Activated CD4-positive, alpha-beta T cell treated with anti-CD3 and anti-CD28 coated beads, Interleukin-2, amount 10 ng/mL, durations not matched to agents 7 days and 5 days (primary cell): ENCODE measurements around the gene HSD17B2. TPM values are rescaled to one million over a fixed set of nuclear protein-coding genes. Genes with fewer than 3 reads are reported as not detected.

Experiments
- CTCF ChIA-PET: fragments of 350-600 bp; sonication (Branson Sonifier 250); formaldehyde crosslinking; loops from one replicate; lab custom pipeline; 2021; ENCODE audit warnings: antibody characterized with exemption; lab: Charles Lee
- POLR2A ChIA-PET: fragments of 350-600 bp; sonication (Branson Sonifier 250); formaldehyde crosslinking; loops from one replicate; lab custom pipeline; 2021; ENCODE audit warnings: antibody characterized with exemption; lab: Charles Lee
- DNase-seq: peaks from one replicate; pipeline ENCODE4 v3.0.0-alpha.2; 2020
- H3K27ac Mint-ChIP-seq: one replicate; pipeline ENCODE4 v1.8.0; 2021; ENCODE audit warnings: mild to moderate bottlenecking, moderate library complexity, mixed read lengths
- H3K27me3 Mint-ChIP-seq: one replicate; pipeline ENCODE4 v1.8.0; 2021; ENCODE audit warnings: mixed read lengths
- H3K36me3 Mint-ChIP-seq: one replicate; pipeline ENCODE4 v1.8.0; 2021; ENCODE audit warnings: low read depth, mixed read lengths
- H3K4me1 Mint-ChIP-seq: one replicate; pipeline ENCODE4 v1.8.0; 2021; ENCODE audit warnings: mixed read lengths
- H3K4me3 Mint-ChIP-seq: one replicate; pipeline ENCODE4 v1.8.0; 2021; ENCODE audit warnings: mild to moderate bottlenecking, moderate library complexity, mixed read lengths
- H3K9me3 Mint-ChIP-seq: one replicate; pipeline ENCODE4 v1.8.0; 2021; ENCODE audit warnings: mixed read lengths
- total RNA-seq, 2 experiments: library from RNA; stranded (reverse); gene quantifications; one replicate each; pipeline ENCODE4 v1.2.3, GENCODE V29; 2021

Gene HSD17B2
- total RNA-seq, 2 experiments from 2014 or later = not detected

- H3K36me3 Mint-ChIP-seq = no peaks in the 10 kb centered on the region
- POLR2A ChIA-PET = no interaction called here
- H3K4me3 Mint-ChIP-seq = no peak overlapping the region
- H3K27ac Mint-ChIP-seq = no peak overlapping the region
- DNase-seq = no peak
- H3K9me3 Mint-ChIP-seq = peaks cover 2% of the 10 kb centered on the region
- CTCF ChIA-PET = no interaction called here
- H3K4me1 Mint-ChIP-seq = peaks cover 8% of the 10 kb centered on the region
- H3K27me3 Mint-ChIP-seq = peaks cover 50% of the 10 kb centered on the region
Observed at GRCh38 chr16:82081264-82081663, 46.2 kb downstream of the HSD17B2 start.

- POLR2A ChIA-PET = no interaction called here
- no peak for DNase-seq
Observed at GRCh38 chr16:82082097-82082496, 47.0 kb downstream of the HSD17B2 start.

GRCh38 chr16:82082543-82083244, 47.6 kb downstream of the HSD17B2 start:
- ChIA-PET CTCF (interaction anchor here (1.6 kb wide), 1 partner anchor 87 kb away, joined by 3 read pairs; the partner anchor contains the start of gene MPHOSPH6), POLR2A (no interaction called here)
- Mint-ChIP-seq H3K36me3 (no peaks in the 10 kb centered on the region), H3K27me3 (peaks cover 55% of the 10 kb centered on the region), H3K27ac (no peak overlapping the region), H3K4me3 (no peak overlapping the region), H3K9me3 (no peaks in the 10 kb centered on the region), H3K4me1 (peaks cover 8% of the 10 kb centered on the region)
- no peak for DNase-seq

More at GRCh38 chr16:82082097-82082496, 47.0 kb downstream of the HSD17B2 start:
- no peaks in the 10 kb centered on the region for H3K36me3 Mint-ChIP-seq
- peaks cover under 1% of the 10 kb centered on the region for H3K9me3 Mint-ChIP-seq
- CTCF ChIA-PET = interaction anchor here (1.6 kb wide), 1 partner anchor 88 kb away, joined by 3 read pairs; the partner anchor contains the start of gene MPHOSPH6
- no peak overlapping the region for H3K27ac Mint-ChIP-seq
- peaks cover 54% of the 10 kb centered on the region for H3K27me3 Mint-ChIP-seq
- H3K4me1 Mint-ChIP-seq = peaks cover 8% of the 10 kb centered on the region
- H3K4me3 Mint-ChIP-seq = no peak overlapping the region

GRCh38 chr16:82083710-82084353, 48.8 kb downstream of the HSD17B2 start:
- Mint-ChIP-seq H3K27ac (no peak overlapping the region), H3K36me3 (no peaks in the 10 kb centered on the region), H3K27me3 (peaks cover 45% of the 10 kb centered on the region), H3K9me3 (no peaks in the 10 kb centered on the region), H3K4me3 (no peak overlapping the region), H3K4me1 (peaks cover 8% of the 10 kb centered on the region)
- ChIA-PET CTCF (interaction anchor here (1.6 kb wide), 1 partner anchor 86 kb away, joined by 3 read pairs; the partner anchor contains the start of gene MPHOSPH6), POLR2A (no interaction called here)
- DNase-seq = no peak

- no peaks in the 10 kb centered on the region for H3K9me3 Mint-ChIP-seq
- ChIA-PET POLR2A (no interaction called here), CTCF (no interaction called here)
- H3K4me1 Mint-ChIP-seq = peaks cover 8% of the 10 kb centered on the region
- no peaks in the 10 kb centered on the region for H3K36me3 Mint-ChIP-seq
- peaks cover 38% of the 10 kb centered on the region for H3K27me3 Mint-ChIP-seq
- no peak overlapping the region for H3K27ac Mint-ChIP-seq
- no peak for DNase-seq
- no peak overlapping the region for H3K4me3 Mint-ChIP-seq
Observed at GRCh38 chr16:82085011-82085779, 50.1 kb downstream of the HSD17B2 start.

- Mint-ChIP-seq H3K4me3 (no peak overlapping the region), H3K27ac (no peak overlapping the region), H3K36me3 (no peaks in the 10 kb centered on the region), H3K9me3 (no peaks in the 10 kb centered on the region), H3K27me3 (peaks cover 40% of the 10 kb centered on the region), H3K4me1 (peaks cover 1% of the 10 kb centered on the region)
- no peak for DNase-seq
- CTCF ChIA-PET = no interaction called here
- POLR2A ChIA-PET = no interaction called here
Observed at GRCh38 chr16:82088483-82088882, 53.4 kb downstream of the HSD17B2 start.

GRCh38 chr16:82091241-82091640, 56.2 kb downstream of the HSD17B2 start:
- H3K27me3 Mint-ChIP-seq = peaks cover 23% of the 10 kb centered on the region
- no peak overlapping the region for H3K4me3 Mint-ChIP-seq
- ChIA-PET POLR2A (no interaction called here), CTCF (no interaction called here)
- peaks cover 9% of the 10 kb centered on the region for H3K4me1 Mint-ChIP-seq
- no peak overlapping the region for H3K27ac Mint-ChIP-seq
- no peaks in the 10 kb centered on the region for H3K9me3 Mint-ChIP-seq
- no peaks in the 10 kb centered on the region for H3K36me3 Mint-ChIP-seq
- no peak for DNase-seq

- Mint-ChIP-seq H3K27me3 (peaks cover 14% of the 10 kb centered on the region), H3K4me1 (peaks cover 9% of the 10 kb centered on the region), H3K4me3 (no peak overlapping the region), H3K27ac (no peak overlapping the region), H3K36me3 (no peaks in the 10 kb centered on the region), H3K9me3 (no peaks in the 10 kb centered on the region)
- POLR2A ChIA-PET = no interaction called here
- DNase-seq = no peak
- CTCF ChIA-PET = interaction anchor here (1.4 kb wide), 1 partner anchor 32 kb away, joined by 3 read pairs; no protein-coding TSS in a partner anchor
Observed at GRCh38 chr16:82092711-82093110, 57.7 kb downstream of the HSD17B2 start.

- peaks cover 9% of the 10 kb centered on the region for H3K4me1 Mint-ChIP-seq
- H3K27me3 Mint-ChIP-seq = peaks cover 15% of the 10 kb centered on the region
- H3K9me3 Mint-ChIP-seq = no peaks in the 10 kb centered on the region
- H3K36me3 Mint-ChIP-seq = no peaks in the 10 kb centered on the region
- H3K27ac Mint-ChIP-seq = no peak overlapping the region
- POLR2A ChIA-PET = no interaction called here
- no peak for DNase-seq
- H3K4me3 Mint-ChIP-seq = no peak overlapping the region
- CTCF ChIA-PET = no interaction called here
Observed at GRCh38 chr16:82093666-82094300, 58.7 kb downstream of the HSD17B2 start.

GRCh38 chr16:82094942-82095540, 60.0 kb downstream of the HSD17B2 start:
- no peak overlapping the region for H3K27ac Mint-ChIP-seq
- no peak for DNase-seq
- ChIA-PET POLR2A (no interaction called here), CTCF (no interaction called here)
- H3K4me3 Mint-ChIP-seq = no peak overlapping the region
- H3K4me1 Mint-ChIP-seq = peaks cover 9% of the 10 kb centered on the region
- no peaks in the 10 kb centered on the region for H3K36me3 Mint-ChIP-seq
- peaks cover 15% of the 10 kb centered on the region for H3K27me3 Mint-ChIP-seq
- H3K9me3 Mint-ChIP-seq = no peaks in the 10 kb centered on the region

GRCh38 chr16:82096641-82097040, 61.6 kb downstream of the HSD17B2 start:
- H3K4me3 Mint-ChIP-seq = no peak overlapping the region
- H3K27ac Mint-ChIP-seq = no peak overlapping the region
- DNase-seq = no peak
- POLR2A ChIA-PET = no interaction called here
- no peaks in the 10 kb centered on the region for H3K9me3 Mint-ChIP-seq
- H3K27me3 Mint-ChIP-seq = peaks cover 11% of the 10 kb centered on the region
- H3K4me1 Mint-ChIP-seq = peaks cover 9% of the 10 kb centered on the region
- CTCF ChIA-PET = no interaction called here
- H3K36me3 Mint-ChIP-seq = no peaks in the 10 kb centered on the region

- H3K27me3 Mint-ChIP-seq = peaks cover 2% of the 10 kb centered on the region
- ChIA-PET POLR2A (no interaction called here), CTCF (no interaction called here)
- no peak for DNase-seq
- H3K9me3 Mint-ChIP-seq = no peaks in the 10 kb centered on the region
- no peak overlapping the region for H3K27ac Mint-ChIP-seq
- H3K4me1 Mint-ChIP-seq = no peaks in the 10 kb centered on the region
- no peaks in the 10 kb centered on the region for H3K36me3 Mint-ChIP-seq
- no peak overlapping the region for H3K4me3 Mint-ChIP-seq
Observed at GRCh38 chr16:82105107-82105506, 70.1 kb downstream of the HSD17B2 start.
